Measurements from ENCODE around the gene PDE11A. TPM values are rescaled to one million over a fixed set of nuclear protein-coding genes. Genes with fewer than 3 reads are reported as not detected.

The PDE11A gene
- total and polyA plus RNA-seq, 2 donors, result 0.14 to 0.43 TPM

DNA sequence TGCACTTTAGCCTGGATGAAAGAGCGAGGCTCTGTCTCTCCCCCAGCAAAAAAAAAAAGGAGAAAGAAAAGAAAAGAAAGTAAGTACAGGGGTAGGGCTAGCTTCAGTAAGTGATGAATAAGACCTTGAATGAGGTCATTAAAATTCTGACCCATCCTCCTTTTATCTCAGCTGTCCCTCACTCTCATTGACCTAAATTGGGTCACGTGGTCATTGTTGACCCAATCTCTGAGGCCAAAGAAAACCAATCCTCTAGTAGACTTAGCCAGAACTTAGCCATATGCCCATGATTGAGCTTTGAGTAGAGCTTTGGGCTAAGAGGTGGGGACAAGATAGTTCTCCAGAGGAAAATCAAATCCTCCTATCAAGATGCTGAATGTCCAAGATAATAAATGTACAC lies 149.3 kb downstream of the PDE11A start:
- no peak for DNase-seq (ENCODE audit: low read depth in 6 of 9, low spot score in 9 of 9)
- Histone ChIP-seq H3K36me3 (ENCODE audit: control insufficient read depth in 2 of 2, insufficient read depth in 2 of 2, low read length in 1 of 2) (no peaks in the 10 kb centered on the region), H3K27me3 (ENCODE audit: control insufficient read depth in 2 of 2, insufficient read depth in 1 of 2, low read length in 1 of 2) (no peaks in the 10 kb centered on the region), H3K27ac (ENCODE audit: low read depth in 1 of 2, low read length in 1 of 2) (no peak overlapping the region), H3K4me1 (ENCODE audit: control insufficient read depth in 2 of 2, insufficient read depth in 2 of 2, low read length in 2 of 2) (no peaks in the 10 kb centered on the region), H3K9me3 (ENCODE audit: control insufficient read depth in 2 of 2, insufficient read depth in 1 of 2, low read length in 1 of 2) (no peaks in the 10 kb centered on the region), H3K4me3 (ENCODE audit: low read length in 2 of 2) (no peak overlapping the region)
- 93% methylated on average over 2 of the region's 2 CpGs for WGBS

DNA sequence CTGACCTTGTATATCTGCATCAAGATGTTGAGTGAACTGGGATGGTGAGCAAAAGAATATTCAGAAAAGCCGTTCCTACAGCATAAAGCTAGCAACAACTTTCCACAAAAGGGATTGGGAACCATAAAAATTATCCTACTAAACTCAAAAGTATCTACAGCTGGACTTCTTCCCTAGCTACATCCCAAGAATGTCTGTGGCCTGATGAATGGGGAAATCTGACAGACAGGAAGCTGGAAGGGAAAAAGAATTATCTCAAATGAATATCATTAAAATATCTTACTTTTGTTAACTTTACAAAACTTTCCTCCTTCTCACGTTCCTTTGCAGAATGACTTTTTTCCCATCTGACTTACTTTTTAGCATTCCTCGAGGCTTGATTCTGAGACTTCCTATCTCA lies 150.9 kb downstream of the PDE11A start:
- Histone ChIP-seq H3K27ac (ENCODE audit: low read depth in 1 of 2, low read length in 1 of 2) (no peak overlapping the region), H3K27me3 (ENCODE audit: control insufficient read depth in 2 of 2, insufficient read depth in 1 of 2, low read length in 1 of 2) (no peaks in the 10 kb centered on the region), H3K9me3 (ENCODE audit: control insufficient read depth in 2 of 2, insufficient read depth in 1 of 2, low read length in 1 of 2) (no peaks in the 10 kb centered on the region), H3K36me3 (ENCODE audit: control insufficient read depth in 2 of 2, insufficient read depth in 2 of 2, low read length in 1 of 2) (no peaks in the 10 kb centered on the region), H3K4me1 (ENCODE audit: control insufficient read depth in 2 of 2, insufficient read depth in 2 of 2, low read length in 2 of 2) (no peaks in the 10 kb centered on the region), H3K4me3 (ENCODE audit: low read length in 2 of 2) (no peak overlapping the region)
- 92% methylated on average over 3 of the region's 3 CpGs for WGBS
- no peak for DNase-seq (ENCODE audit: low read depth in 6 of 9, low spot score in 9 of 9)

- no peaks in the 10 kb centered on the region for H3K27me3 ChIP-seq (ENCODE audit: control insufficient read depth in 2 of 2, insufficient read depth in 1 of 2, low read length in 1 of 2)
- no peaks in the 10 kb centered on the region for H3K9me3 ChIP-seq (ENCODE audit: control insufficient read depth in 2 of 2, insufficient read depth in 1 of 2, low read length in 1 of 2)
- 95% methylated on average over 1 of the region's 1 CpG for WGBS
- no peaks in the 10 kb centered on the region for H3K36me3 ChIP-seq (ENCODE audit: control insufficient read depth in 2 of 2, insufficient read depth in 2 of 2, low read length in 1 of 2)
- no peak overlapping the region for H3K4me3 ChIP-seq (ENCODE audit: low read length in 2 of 2)
- H3K4me1 ChIP-seq (ENCODE audit: control insufficient read depth in 2 of 2, insufficient read depth in 2 of 2, low read length in 2 of 2), result no peaks in the 10 kb centered on the region
- no peak for DNase-seq (ENCODE audit: low read depth in 6 of 9, low spot score in 9 of 9)
- no peak overlapping the region for H3K27ac ChIP-seq (ENCODE audit: low read depth in 1 of 2, low read length in 1 of 2)
Measured at GRCh38 chr2:177917169-177917568, 155.4 kb downstream of the PDE11A start.

GRCh38 chr2:177916342-177916741 lies 156.2 kb downstream of the PDE11A start:
- H3K4me1 ChIP-seq (ENCODE audit: control insufficient read depth in 2 of 2, insufficient read depth in 2 of 2, low read length in 2 of 2), result no peaks in the 10 kb centered on the region
- DNase-seq (ENCODE audit: low read depth in 6 of 9, low spot score in 9 of 9), result no peak
- no peaks in the 10 kb centered on the region for H3K9me3 ChIP-seq (ENCODE audit: control insufficient read depth in 2 of 2, insufficient read depth in 1 of 2, low read length in 1 of 2)
- H3K27me3 ChIP-seq (ENCODE audit: control insufficient read depth in 2 of 2, insufficient read depth in 1 of 2, low read length in 1 of 2), result no peaks in the 10 kb centered on the region
- H3K27ac ChIP-seq (ENCODE audit: low read depth in 1 of 2, low read length in 1 of 2), result no peak overlapping the region
- WGBS, result 73% methylated on average over 4 of the region's 4 CpGs
- no peaks in the 10 kb centered on the region for H3K36me3 ChIP-seq (ENCODE audit: control insufficient read depth in 2 of 2, insufficient read depth in 2 of 2, low read length in 1 of 2)
- no peak overlapping the region for H3K4me3 ChIP-seq (ENCODE audit: low read length in 2 of 2)

GRCh38 chr2:177914247-177914646 lies 158.3 kb downstream of the PDE11A start:
- Histone ChIP-seq H3K36me3 (ENCODE audit: control insufficient read depth in 2 of 2, insufficient read depth in 2 of 2, low read length in 1 of 2) (no peaks in the 10 kb centered on the region), H3K27ac (ENCODE audit: low read depth in 1 of 2, low read length in 1 of 2) (no peak overlapping the region), H3K4me1 (ENCODE audit: control insufficient read depth in 2 of 2, insufficient read depth in 2 of 2, low read length in 2 of 2) (no peaks in the 10 kb centered on the region), H3K9me3 (ENCODE audit: control insufficient read depth in 2 of 2, insufficient read depth in 1 of 2, low read length in 1 of 2) (no peaks in the 10 kb centered on the region), H3K27me3 (ENCODE audit: control insufficient read depth in 2 of 2, insufficient read depth in 1 of 2, low read length in 1 of 2) (no peaks in the 10 kb centered on the region), H3K4me3 (ENCODE audit: low read length in 2 of 2) (no peak overlapping the region)
- 100% methylated on average over 1 of the region's 1 CpG for WGBS
- DNase-seq (ENCODE audit: low read depth in 6 of 9, low spot score in 9 of 9), result no peak

- no peak for DNase-seq (ENCODE audit: low read depth in 6 of 9, low spot score in 9 of 9)
- Histone ChIP-seq H3K27ac (ENCODE audit: low read depth in 1 of 2, low read length in 1 of 2) (no peak overlapping the region), H3K36me3 (ENCODE audit: control insufficient read depth in 2 of 2, insufficient read depth in 2 of 2, low read length in 1 of 2) (no peaks in the 10 kb centered on the region), H3K27me3 (ENCODE audit: control insufficient read depth in 2 of 2, insufficient read depth in 1 of 2, low read length in 1 of 2) (no peaks in the 10 kb centered on the region), H3K4me3 (ENCODE audit: low read length in 2 of 2) (no peak overlapping the region), H3K4me1 (ENCODE audit: control insufficient read depth in 2 of 2, insufficient read depth in 2 of 2, low read length in 2 of 2) (peaks cover 0 to 10% of the 10 kb centered on the region in 2 donors), H3K9me3 (ENCODE audit: control insufficient read depth in 2 of 2, insufficient read depth in 1 of 2, low read length in 1 of 2) (no peaks in the 10 kb centered on the region)
- WGBS, result 98% methylated on average over 2 of the region's 2 CpGs
Measured at GRCh38 chr2:177909962-177910361, 162.6 kb downstream of the PDE11A start.

DNA sequence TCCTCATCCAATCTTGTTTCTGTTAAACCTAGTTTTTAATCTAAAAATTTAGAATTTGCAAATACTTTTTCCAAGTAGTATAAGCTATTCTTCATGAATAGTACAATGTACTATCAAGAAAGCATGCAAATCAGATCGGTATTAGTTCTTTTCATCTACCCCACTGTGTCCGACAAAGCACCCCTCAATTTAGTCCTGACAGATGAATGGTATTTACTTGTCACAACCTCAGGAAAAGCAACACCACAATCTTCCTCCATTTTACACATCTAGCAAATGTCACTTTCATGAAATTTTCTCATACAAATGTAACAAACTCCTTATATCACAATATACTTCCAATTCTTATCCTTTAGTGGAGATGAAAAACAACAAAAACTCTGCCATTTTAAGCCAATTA lies 163.8 kb downstream of the PDE11A start:
- no peaks in the 10 kb centered on the region for H3K9me3 ChIP-seq (ENCODE audit: control insufficient read depth in 2 of 2, insufficient read depth in 1 of 2, low read length in 1 of 2)
- H3K36me3 ChIP-seq (ENCODE audit: control insufficient read depth in 2 of 2, insufficient read depth in 2 of 2, low read length in 1 of 2), result no peaks in the 10 kb centered on the region
- H3K4me3 ChIP-seq (ENCODE audit: low read length in 2 of 2), result no peak overlapping the region
- peaks cover 0 to 10% of the 10 kb centered on the region in 2 donors for H3K4me1 ChIP-seq (ENCODE audit: control insufficient read depth in 2 of 2, insufficient read depth in 2 of 2, low read length in 2 of 2)
- no peak overlapping the region for H3K27ac ChIP-seq (ENCODE audit: low read depth in 1 of 2, low read length in 1 of 2)
- 97% methylated on average over 2 of the region's 2 CpGs for WGBS
- no peak for DNase-seq (ENCODE audit: low read depth in 6 of 9, low spot score in 9 of 9)
- H3K27me3 ChIP-seq (ENCODE audit: control insufficient read depth in 2 of 2, insufficient read depth in 1 of 2, low read length in 1 of 2), result no peaks in the 10 kb centered on the region

GRCh38 chr2:177908182-177908581 lies 164.4 kb downstream of the PDE11A start:
- peaks cover 0 to 10% of the 10 kb centered on the region in 2 donors for H3K4me1 ChIP-seq (ENCODE audit: control insufficient read depth in 2 of 2, insufficient read depth in 2 of 2, low read length in 2 of 2)
- no peaks in the 10 kb centered on the region for H3K27me3 ChIP-seq (ENCODE audit: control insufficient read depth in 2 of 2, insufficient read depth in 1 of 2, low read length in 1 of 2)
- no peaks in the 10 kb centered on the region for H3K9me3 ChIP-seq (ENCODE audit: control insufficient read depth in 2 of 2, insufficient read depth in 1 of 2, low read length in 1 of 2)
- WGBS, result 23% methylated on average over 2 of the region's 2 CpGs
- no peaks in the 10 kb centered on the region for H3K36me3 ChIP-seq (ENCODE audit: control insufficient read depth in 2 of 2, insufficient read depth in 2 of 2, low read length in 1 of 2)
- peak overlapping the region in 1 of 2 donors; percentile 19 for H3K27ac ChIP-seq (ENCODE audit: low read depth in 1 of 2, low read length in 1 of 2)
- DNase-seq (ENCODE audit: low read depth in 6 of 9, low spot score in 9 of 9), result peak in 7 of 9 donors; percentile 5 to 54 (median 17)
- H3K4me3 ChIP-seq (ENCODE audit: low read length in 2 of 2), result no peak overlapping the region

DNA sequence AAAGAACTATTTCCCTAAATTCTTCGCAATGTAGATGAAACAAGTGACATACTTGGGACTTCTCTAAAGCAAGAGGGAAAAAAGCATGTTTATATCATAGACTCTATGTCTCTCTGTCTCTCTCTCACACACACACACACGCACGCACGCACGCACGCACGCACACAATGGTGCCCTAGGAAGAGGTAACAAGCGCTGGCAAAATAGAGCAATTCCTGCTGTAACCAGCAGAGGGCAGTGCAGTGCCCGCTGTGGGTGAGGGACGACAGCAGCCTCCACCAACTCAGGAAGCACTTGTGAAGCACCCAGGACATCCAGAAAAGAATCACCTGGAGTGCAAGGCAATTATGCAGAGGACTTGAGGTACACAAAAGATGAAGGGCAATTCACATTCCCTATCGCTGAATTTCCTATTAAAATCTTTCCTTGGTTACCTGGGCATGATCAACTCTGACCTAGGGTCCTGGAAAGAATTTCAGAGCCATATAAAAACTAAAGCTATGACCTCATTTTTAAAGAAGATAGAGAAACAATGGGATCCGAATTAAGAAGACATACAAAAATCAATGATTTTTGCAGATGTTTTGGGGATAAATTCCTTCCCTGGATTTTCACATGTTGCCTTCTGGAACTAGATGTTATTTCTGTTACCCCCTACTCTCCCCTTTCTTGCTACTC lies 166.4 kb downstream of the PDE11A start:
- Histone ChIP-seq H3K27ac (ENCODE audit: low read depth in 1 of 2, low read length in 1 of 2) (no peak overlapping the region), H3K4me1 (ENCODE audit: control insufficient read depth in 2 of 2, insufficient read depth in 2 of 2, low read length in 2 of 2) (peaks cover 0 to 10% of the 10 kb centered on the region in 2 donors), H3K36me3 (ENCODE audit: control insufficient read depth in 2 of 2, insufficient read depth in 2 of 2, low read length in 1 of 2) (no peaks in the 10 kb centered on the region), H3K4me3 (ENCODE audit: low read length in 2 of 2) (no peak overlapping the region), H3K27me3 (ENCODE audit: control insufficient read depth in 2 of 2, insufficient read depth in 1 of 2, low read length in 1 of 2) (no peaks in the 10 kb centered on the region), H3K9me3 (ENCODE audit: control insufficient read depth in 2 of 2, insufficient read depth in 1 of 2, low read length in 1 of 2) (no peaks in the 10 kb centered on the region)
- peak; percentile 26 to 79 (median 55) for DNase-seq (ENCODE audit: low read depth in 6 of 9, low spot score in 9 of 9)
- 60% methylated on average over 12 of the region's 12 CpGs for WGBS

Data from thymus (tissue), 11 donors.